Activated T-helper 2 cell treated with anti-CD3 and anti-CD28 coated beads, Interferon-gamma antibody, Interleukin-2, Interleukin-4, amounts not matched to agents 10 μg/mL and 5 μg/mL and 100 μg/mL, durations not matched to agents 14 hours and 24 hours and 36 hours (primary cell): ENCODE measurements around the gene CAPZB. TPM values are rescaled to one million over a fixed set of nuclear protein-coding genes. Genes with fewer than 3 reads are reported as not detected.

Experiments
- DNase-seq: peaks from one replicate; pipeline ENCODE4 v3.0.0; 2021; ENCODE audit warnings: low spot score
- H3K27ac Mint-ChIP-seq: one replicate; pipeline ENCODE4 v1.8.0; 2021; ENCODE audit warnings: mixed read lengths
- H3K27me3 Mint-ChIP-seq: one replicate; pipeline ENCODE4 v1.8.0; 2021; ENCODE audit warnings: low read depth, mixed read lengths
- H3K36me3 Mint-ChIP-seq: one replicate; pipeline ENCODE4 v1.8.0; 2021; ENCODE audit warnings: low read depth, mixed read lengths
- H3K4me1 Mint-ChIP-seq: one replicate; pipeline ENCODE4 v1.8.0; 2021; ENCODE audit warnings: low read depth, mixed read lengths
- H3K4me3 Mint-ChIP-seq: one replicate; pipeline ENCODE4 v1.8.0; 2021; ENCODE audit warnings: low read depth, mild to moderate bottlenecking, moderate library complexity, mixed read lengths
- H3K9me3 Mint-ChIP-seq: one replicate; pipeline ENCODE4 v1.8.0; 2021; ENCODE audit warnings: mixed read lengths
- intact Hi-C: fragments of 100-400 bp; cut with micrococcal nuclease; formaldehyde crosslinking; loops from one replicate; pipeline ENCODE4 v1.15.1; 2023
- total RNA-seq: library from RNA; stranded (reverse); gene quantifications from 2 replicates; pipeline ENCODE4 v1.2.3, GENCODE V29; 2022

The CAPZB gene
- total RNA-seq, 1 donor from 2014 or later, result 329 TPM

- no peak for DNase-seq
- H3K9me3 Mint-ChIP-seq, result no peaks in the 10 kb centered on the region
- H3K27me3 Mint-ChIP-seq, result no peaks in the 10 kb centered on the region
- H3K4me3 Mint-ChIP-seq, result no peak overlapping the region
- peaks cover 46% of the 10 kb centered on the region for H3K36me3 Mint-ChIP-seq
- H3K4me1 Mint-ChIP-seq, result no peaks in the 10 kb centered on the region
- intact Hi-C loops, result no loop called here
- H3K27ac Mint-ChIP-seq, result peak overlapping the region; percentile 22
These were observed 136.7 kb downstream of the CAPZB start for GRCh38 chr1:19348441-19349198.

DNA sequence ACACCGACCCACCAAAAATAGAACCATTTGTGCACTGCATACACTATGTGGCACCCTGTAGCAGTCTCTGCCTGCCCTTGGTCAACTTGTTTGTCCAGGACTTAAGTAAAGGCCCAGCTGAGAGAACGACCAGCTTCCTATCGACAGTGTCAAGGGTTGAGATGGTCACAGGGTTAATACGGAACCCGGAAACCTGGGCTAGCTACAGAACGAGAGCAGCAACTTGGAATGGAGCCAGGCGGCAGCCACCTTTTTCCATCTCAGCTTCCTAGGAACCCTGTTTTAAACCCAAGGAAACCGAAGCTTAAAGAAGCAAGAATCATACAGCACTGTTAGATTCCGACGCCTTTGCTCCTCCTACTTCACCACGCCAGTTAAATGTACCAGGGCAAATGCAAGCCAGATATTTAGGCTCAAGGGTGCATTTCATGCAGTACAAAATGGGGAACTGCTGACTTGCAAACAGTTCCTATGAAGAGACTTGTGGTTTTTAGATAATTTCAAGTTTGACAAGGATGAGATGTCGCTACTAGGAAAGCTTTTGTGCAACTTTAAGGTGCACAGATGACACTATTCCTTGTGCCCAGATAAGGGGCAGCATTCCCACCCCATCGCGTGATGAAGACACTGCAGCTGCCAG is 137.7 kb downstream of the CAPZB start:
- intact Hi-C loops, result no loop called here
- no peak for DNase-seq
- peaks cover 45% of the 10 kb centered on the region for H3K36me3 Mint-ChIP-seq
- H3K4me1 Mint-ChIP-seq, result no peaks in the 10 kb centered on the region
- H3K27ac Mint-ChIP-seq, result peak overlapping the region; percentile 33
- no peak overlapping the region for H3K4me3 Mint-ChIP-seq
- no peaks in the 10 kb centered on the region for H3K9me3 Mint-ChIP-seq
- no peaks in the 10 kb centered on the region for H3K27me3 Mint-ChIP-seq

DNA sequence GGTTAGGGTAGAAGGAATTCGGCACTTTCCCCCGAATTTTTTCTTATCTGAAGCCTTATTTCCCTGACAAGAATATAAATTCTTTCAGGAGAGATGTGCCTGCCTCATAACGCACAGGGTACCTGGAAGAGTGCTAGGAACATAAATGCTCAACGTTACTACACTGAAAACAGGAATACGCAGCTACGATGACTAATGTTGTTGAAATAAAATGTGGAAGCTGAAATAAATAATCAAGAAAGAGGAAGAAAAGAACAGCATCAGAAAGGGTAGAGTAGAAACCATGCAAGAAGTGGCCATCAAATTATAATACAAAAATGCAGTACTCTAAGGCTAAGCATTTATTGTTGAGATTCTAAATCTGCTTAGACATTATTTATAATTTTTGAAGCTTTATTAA is 139.3 kb downstream of the CAPZB start:
- peaks cover 4% of the 10 kb centered on the region for H3K4me1 Mint-ChIP-seq
- peaks cover 48% of the 10 kb centered on the region for H3K36me3 Mint-ChIP-seq
- no peaks in the 10 kb centered on the region for H3K9me3 Mint-ChIP-seq
- DNase-seq, result no peak
- no peaks in the 10 kb centered on the region for H3K27me3 Mint-ChIP-seq
- no peak overlapping the region for H3K4me3 Mint-ChIP-seq
- intact Hi-C loops, result no loop called here
- H3K27ac Mint-ChIP-seq, result no peak overlapping the region

DNA sequence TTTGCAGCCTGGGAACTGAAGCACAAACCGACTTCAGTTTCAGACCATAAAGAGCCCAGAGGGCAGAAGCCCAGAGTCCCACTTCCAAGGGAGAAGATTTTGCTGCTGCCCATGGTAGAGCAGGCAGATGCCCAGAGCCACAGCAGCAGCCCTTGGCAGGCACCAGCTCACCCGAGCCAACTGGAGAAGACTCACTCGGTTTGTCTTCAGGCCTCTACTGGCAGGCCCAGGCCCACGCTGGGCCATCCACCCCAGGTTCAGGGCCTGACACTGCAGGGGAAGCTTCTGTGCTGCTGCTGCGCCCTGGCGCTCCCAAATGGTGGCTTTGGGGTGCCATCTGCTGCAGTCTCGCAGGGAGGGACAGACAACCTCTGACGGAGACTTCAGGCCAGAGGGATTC is 139.9 kb downstream of the CAPZB start:
- DNase-seq, result no peak
- intact Hi-C loops, result no loop called here
- H3K9me3 Mint-ChIP-seq, result no peaks in the 10 kb centered on the region
- peaks cover 51% of the 10 kb centered on the region for H3K36me3 Mint-ChIP-seq
- peaks cover 5% of the 10 kb centered on the region for H3K4me1 Mint-ChIP-seq
- H3K27ac Mint-ChIP-seq, result no peak overlapping the region
- no peak overlapping the region for H3K4me3 Mint-ChIP-seq
- H3K27me3 Mint-ChIP-seq, result no peaks in the 10 kb centered on the region

- H3K4me3 Mint-ChIP-seq, result no peak overlapping the region
- H3K27me3 Mint-ChIP-seq, result no peaks in the 10 kb centered on the region
- peaks cover 48% of the 10 kb centered on the region for H3K36me3 Mint-ChIP-seq
- no peaks in the 10 kb centered on the region for H3K9me3 Mint-ChIP-seq
- peaks cover 5% of the 10 kb centered on the region for H3K4me1 Mint-ChIP-seq
- no peak overlapping the region for H3K27ac Mint-ChIP-seq
- intact Hi-C loops, result loop anchor here (5.0 kb wide), 2 partner anchors 237 to 307 kb away; no protein-coding TSS in a partner anchor
- DNase-seq, result no peak
These were observed 140.5 kb downstream of the CAPZB start for GRCh38 chr1:19344831-19345230.

- H3K36me3 Mint-ChIP-seq, result peaks cover 49% of the 10 kb centered on the region
- H3K4me3 Mint-ChIP-seq, result no peak overlapping the region
- intact Hi-C loops, result loop anchor here (5.0 kb wide), 2 partner anchors 238 to 308 kb away; no protein-coding TSS in a partner anchor
- no peaks in the 10 kb centered on the region for H3K27me3 Mint-ChIP-seq
- H3K4me1 Mint-ChIP-seq, result peaks cover 5% of the 10 kb centered on the region
- no peak overlapping the region for H3K27ac Mint-ChIP-seq
- H3K9me3 Mint-ChIP-seq, result no peaks in the 10 kb centered on the region
- peak; percentile 29 for DNase-seq
These were observed 140.9 kb downstream of the CAPZB start for GRCh38 chr1:19344372-19344810.

- intact Hi-C loops, result loop anchor here (5.0 kb wide), 2 partner anchors 239 to 309 kb away; no protein-coding TSS in a partner anchor
- Mint-ChIP-seq H3K27ac (no peak overlapping the region), H3K27me3 (no peaks in the 10 kb centered on the region), H3K4me1 (peaks cover 5% of the 10 kb centered on the region), H3K4me3 (no peak overlapping the region), H3K9me3 (no peaks in the 10 kb centered on the region), H3K36me3 (peaks cover 51% of the 10 kb centered on the region)
- DNase-seq, result no peak
These were observed 141.6 kb downstream of the CAPZB start for GRCh38 chr1:19343617-19344350.

DNA sequence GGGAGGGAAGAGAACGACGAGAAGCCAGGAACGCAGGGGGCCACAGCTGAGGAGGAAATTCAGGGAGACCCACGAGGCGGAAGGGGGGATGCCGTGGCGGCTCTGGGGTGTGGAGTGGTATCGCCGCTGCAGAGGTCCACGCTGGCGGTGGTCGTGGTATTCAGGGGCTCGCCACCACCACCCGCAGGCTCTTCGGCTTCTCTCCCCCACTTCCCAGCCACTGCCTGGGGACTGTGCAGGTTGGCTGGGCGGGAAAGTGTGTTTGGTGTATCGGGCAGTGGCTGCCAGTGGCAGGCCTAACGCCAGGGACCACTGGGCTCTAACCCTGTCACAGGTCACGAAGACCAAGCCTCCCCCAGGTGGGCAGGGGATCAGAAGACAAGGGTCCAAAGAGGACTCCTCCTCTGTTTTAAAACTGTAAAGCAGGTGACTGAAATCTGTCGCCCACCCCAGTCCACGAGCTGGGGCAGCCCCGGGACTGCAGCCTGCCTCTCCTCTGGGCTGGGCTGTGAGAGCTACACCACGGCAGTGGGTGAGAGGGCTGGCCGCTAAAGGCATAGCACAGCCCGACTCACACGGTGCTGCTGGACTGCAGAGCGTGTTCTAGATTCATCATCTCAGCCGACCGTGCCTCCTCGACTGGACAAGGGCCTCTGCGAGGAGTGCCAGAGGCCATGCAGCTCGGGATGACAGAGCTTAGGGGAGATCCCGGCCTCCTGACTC is 142.3 kb downstream of the CAPZB start:
- intact Hi-C loops, result loop anchor here (5.0 kb wide), 2 partner anchors 239 to 309 kb away; no protein-coding TSS in a partner anchor
- no peaks in the 10 kb centered on the region for H3K9me3 Mint-ChIP-seq
- H3K27ac Mint-ChIP-seq, result no peak overlapping the region
- DNase-seq, result no peak
- H3K36me3 Mint-ChIP-seq, result peaks cover 51% of the 10 kb centered on the region
- H3K27me3 Mint-ChIP-seq, result no peaks in the 10 kb centered on the region
- peaks cover 5% of the 10 kb centered on the region for H3K4me1 Mint-ChIP-seq
- no peak overlapping the region for H3K4me3 Mint-ChIP-seq

DNA sequence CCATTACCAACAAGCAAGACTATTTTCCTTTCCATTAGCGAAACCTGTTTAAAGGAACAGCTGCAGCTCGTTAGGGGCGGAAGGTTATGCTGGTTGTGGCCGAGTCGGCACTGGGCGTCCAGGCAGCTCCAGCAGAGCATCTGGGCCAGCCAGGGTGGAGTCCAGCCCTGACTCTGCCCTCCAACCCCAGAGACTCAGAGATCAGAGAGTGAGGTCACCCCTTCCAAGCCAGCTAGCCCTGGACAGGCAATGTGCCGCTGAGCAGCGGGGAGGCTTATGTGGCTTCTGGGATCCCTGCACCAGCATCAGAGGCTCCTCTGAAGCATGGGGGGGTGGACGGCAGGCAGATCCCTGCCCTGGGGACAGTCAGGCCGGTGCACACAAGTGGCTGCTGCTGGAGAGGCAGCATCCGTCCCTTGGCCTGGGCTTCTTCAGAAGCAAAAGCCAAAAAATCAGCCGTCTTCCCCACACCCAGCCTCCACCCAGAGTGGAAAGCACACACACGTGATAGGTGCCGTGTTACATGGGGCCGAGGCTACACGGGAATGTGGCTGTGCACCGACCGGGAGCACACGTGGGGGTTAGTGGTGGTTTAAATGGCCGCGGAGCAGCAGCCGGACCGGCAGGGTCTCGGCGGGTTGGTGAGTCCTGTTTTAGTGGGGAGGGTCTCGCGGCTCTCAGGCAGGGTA is 143.1 kb downstream of the CAPZB start:
- Mint-ChIP-seq H3K4me3 (no peak overlapping the region), H3K27me3 (no peaks in the 10 kb centered on the region), H3K36me3 (peaks cover 59% of the 10 kb centered on the region), H3K27ac (no peak overlapping the region), H3K4me1 (peaks cover 9% of the 10 kb centered on the region), H3K9me3 (no peaks in the 10 kb centered on the region)
- DNase-seq, result no peak
- intact Hi-C loops, result loop anchor here (5.0 kb wide), 2 partner anchors 240 to 310 kb away; no protein-coding TSS in a partner anchor

- peaks cover 14% of the 10 kb centered on the region for H3K4me1 Mint-ChIP-seq
- peak; percentile 64 for DNase-seq
- peak overlapping the region; percentile 51 for H3K27ac Mint-ChIP-seq
- intact Hi-C loops, result loop anchor here (5.0 kb wide), 2 partner anchors 241 to 311 kb away; no protein-coding TSS in a partner anchor
- no peak overlapping the region for H3K4me3 Mint-ChIP-seq
- no peaks in the 10 kb centered on the region for H3K9me3 Mint-ChIP-seq
- peaks cover 59% of the 10 kb centered on the region for H3K36me3 Mint-ChIP-seq
- no peaks in the 10 kb centered on the region for H3K27me3 Mint-ChIP-seq
These were observed 143.9 kb downstream of the CAPZB start for GRCh38 chr1:19341201-19342061.

- Mint-ChIP-seq H3K27ac (no peak overlapping the region), H3K4me3 (no peak overlapping the region), H3K4me1 (peaks cover 17% of the 10 kb centered on the region), H3K9me3 (no peaks in the 10 kb centered on the region), H3K27me3 (no peaks in the 10 kb centered on the region), H3K36me3 (peaks cover 54% of the 10 kb centered on the region)
- no peak for DNase-seq
- intact Hi-C loops, result loop anchor here (5.0 kb wide), 2 partner anchors 242 to 312 kb away; no protein-coding TSS in a partner anchor
These were observed 144.9 kb downstream of the CAPZB start for GRCh38 chr1:19340387-19340937.
